SHP77 (cell line): ENCODE results near the gene ENGASE.

Experiments used
- DNase-seq, 2 experiments: peaks; one replicate each; lab custom pipeline; 2025; lab: John Stamatoyannopoulos, UW

The ENGASE gene

GRCh38 chr17:79094261-79094660, 19.6 kb downstream of the ENGASE start:
- DNase-seq = no peak

- DNase-seq = no peak
Measured at GRCh38 chr17:79095345-79096055, 20.9 kb downstream of the ENGASE start.

GRCh38 chr17:79096477-79096876, 21.9 kb downstream of the ENGASE start:
- DNase-seq = no peak

- DNase-seq = no peak
Measured at GRCh38 chr17:79097226-79098055, 22.8 kb downstream of the ENGASE start.

- DNase-seq = no peak
Measured at GRCh38 chr17:79098282-79098867, 23.8 kb downstream of the ENGASE start.

- DNase-seq = no peak
Measured at GRCh38 chr17:79100405-79100804, 25.8 kb downstream of the ENGASE start.

- DNase-seq = no peak
Measured at GRCh38 chr17:79101111-79101673, 26.6 kb downstream of the ENGASE start.

- no peak for DNase-seq
Measured at GRCh38 chr17:79102214-79102613, 27.6 kb downstream of the ENGASE start.

- no peak for DNase-seq
Measured at GRCh38 chr17:79104898-79105600, 30.4 kb downstream of the ENGASE start.

- DNase-seq = no peak
Measured at GRCh38 chr17:79105937-79106336, 31.3 kb downstream of the ENGASE start.

GRCh38 chr17:79106958-79107357, 32.3 kb downstream of the ENGASE start:
- DNase-seq = no peak

- DNase-seq = no peak
Measured at GRCh38 chr17:79107499-79108231, 33.0 kb downstream of the ENGASE start.

- DNase-seq = no peak
Measured at GRCh38 chr17:79108232-79108850, 33.7 kb downstream of the ENGASE start.

- no peak for DNase-seq
Measured at GRCh38 chr17:79108870-79109269, 34.2 kb downstream of the ENGASE start.

- no peak for DNase-seq
Measured at GRCh38 chr17:79109584-79109983, 35.0 kb downstream of the ENGASE start.

- no peak for DNase-seq
Measured at GRCh38 chr17:79111097-79111496, 36.5 kb downstream of the ENGASE start.

- DNase-seq = no peak
Measured at GRCh38 chr17:79112471-79112870, 37.8 kb downstream of the ENGASE start.

GRCh38 chr17:79113699-79114457, 39.3 kb downstream of the ENGASE start:
- DNase-seq = no peak

GRCh38 chr17:79114458-79115301, 40.1 kb downstream of the ENGASE start:
- no peak for DNase-seq
